Activated naive CD4-positive, alpha-beta T cell treated with anti-CD3 and anti-CD28 coated beads, Interleukin-2, amount 50 U/mL, for 16 hours (primary cell): ENCODE results near the gene ENAM.
"Not testable (repeated sequence)": the region's sequence is repeated elsewhere in the genome, so short reads cannot be mapped to it uniquely, and the experiment has no call there.

Experiments
- DNase-seq: peaks from one replicate; pipeline ENCODE4 v3.0.0-alpha.2; 2020

ENAM gene

GRCh38 chr4:70680934-70681333 lies 52.4 kb downstream of the ENAM start:
- DNase-seq: no peak

GRCh38 chr4:70681704-70682103 lies 53.2 kb downstream of the ENAM start:
- no peak for DNase-seq

- DNase-seq: not testable (repeated sequence)
These were observed 53.6 kb downstream of the ENAM start for GRCh38 chr4:70682142-70682541.

- DNase-seq: no peak
These were observed 58.8 kb downstream of the ENAM start for GRCh38 chr4:70687392-70687791.

GRCh38 chr4:70687821-70688794 lies 59.6 kb downstream of the ENAM start, which contains the start of gene UTP3:
TSS of gene UTP3 (plus strand) at chr4:70688532. CDS start at chr4:70688678, 146 bp downstream.
- DNase-seq: peak; percentile 95

GRCh38 chr4:70688795-70689231 lies 60.3 kb downstream of the ENAM start:
- no peak for DNase-seq

- no peak for DNase-seq
These were observed 63.1 kb downstream of the ENAM start for GRCh38 chr4:70691661-70692060.

- not testable (repeated sequence) for DNase-seq
These were observed 66.1 kb downstream of the ENAM start for GRCh38 chr4:70694633-70695032.
